DOHH2 (cell line): ENCODE results near the gene ZNF462.

ENCODE experiments used
- H3F3A ChIP-seq: fragments of 200-600 bp; sonication (generic), shearing (Covaris generic); 2 replicates; pipeline ENCODE4 v1.6.0; 2016; ENCODE audit warnings: antibody characterized with exemption, mild to moderate bottlenecking; ENCODE audit not compliant: control insufficient read depth, insufficient read depth
- H3K27ac ChIP-seq: fragments of 200-600 bp; sonication (generic); 2 replicates; pipeline ENCODE4 v1.5.1; 2014; ENCODE audit warnings: low read depth, mild to moderate bottlenecking, low read length, moderate library complexity
- H3K27me3 ChIP-seq: fragments of 200-600 bp; sonication (generic); 2 replicates; pipeline ENCODE4 v1.6.1; 2014; ENCODE audit warnings: mild to moderate bottlenecking, low read length, mixed read lengths; ENCODE audit not compliant: control insufficient read depth
- H3K36me3 ChIP-seq: fragments of 200-600 bp; sonication (generic); 2 replicates; pipeline ENCODE4 v1.6.1; 2014; ENCODE audit warnings: mild to moderate bottlenecking, low read length, moderate library complexity, mixed read lengths; ENCODE audit not compliant: control insufficient read depth
- H3K4me1 ChIP-seq: fragments of 200-600 bp; sonication (generic); 2 replicates; pipeline ENCODE4 v1.6.1; 2014; ENCODE audit warnings: mild to moderate bottlenecking, low read length, mixed read lengths; ENCODE audit not compliant: control insufficient read depth
- H3K4me2 ChIP-seq: fragments of 200-600 bp; sonication (generic); 2 replicates; pipeline ENCODE4 v1.6.0; 2014; ENCODE audit warnings: mild to moderate bottlenecking, low read length, moderate library complexity
- H3K4me3 ChIP-seq: fragments of 200-600 bp; sonication (generic); 2 replicates; pipeline ENCODE4 v1.5.1; 2014; ENCODE audit warnings: mild to moderate bottlenecking, low read length, mixed read lengths
- H3K79me2 ChIP-seq: fragments of 200-600 bp; sonication (generic); 2 replicates; pipeline ENCODE4 v1.6.1; 2014; ENCODE audit warnings: mild to moderate bottlenecking, low read length, mixed read lengths; ENCODE audit not compliant: control insufficient read depth
- H3K9me2 ChIP-seq: fragments of 200-600 bp; sonication (generic); replicated peaks from 2 replicates; pipeline ENCODE4 v1.6.1; 2014; ENCODE audit warnings: mild to moderate bottlenecking, low read length, mixed read lengths; ENCODE audit not compliant: control insufficient read depth
- H3K9me3 ChIP-seq: fragments of 200-600 bp; sonication (generic); 2 replicates; pipeline ENCODE4 v1.6.1; 2014; ENCODE audit warnings: antibody characterized with exemption, low read length, mixed read lengths; ENCODE audit not compliant: control insufficient read depth, insufficient read depth
- H4K20me1 ChIP-seq: fragments of 200-600 bp; sonication (generic); 2 replicates; pipeline ENCODE4 v1.6.0; 2014; ENCODE audit warnings: low read depth, mild to moderate bottlenecking, antibody characterized with exemption, low read length, moderate library complexity; ENCODE audit not compliant: control insufficient read depth, insufficient read depth
- CTCF ChIP-seq: fragments of 200-600 bp; sonication (generic); IDR thresholded peaks from one replicate; pipeline ENCODE4 v1.5.1; 2014; ENCODE audit warnings: antibody characterized with exemption, mild to moderate bottlenecking, low read depth, low read length; ENCODE audit not compliant: poor library complexity, severe bottlenecking
- EZH2phosphoT487 ChIP-seq: fragments of 200-600 bp; sonication (generic); IDR thresholded peaks from 2 replicates; pipeline ENCODE4 v1.6.1; 2017; ENCODE audit warnings: borderline replicate concordance, mild to moderate bottlenecking, antibody characterized with exemption, low read length, moderate library complexity, mixed read lengths

Gene ZNF462

GRCh38 chr9:106929471-106930177 is 66.7 kb downstream of the ZNF462 start:
- TF ChIP-seq CTCF (no peak), EZH2phosphoT487 (no peak)
- Histone ChIP-seq H3K36me3 (no peaks in the 10 kb centered on the region), H3K27ac (no peak overlapping the region)

GRCh38 chr9:106930477-106930876 is 67.5 kb downstream of the ZNF462 start:
- H3K36me3 ChIP-seq: no peaks in the 10 kb centered on the region
- H3K27ac ChIP-seq: no peak overlapping the region
- H3K4me2 ChIP-seq: no peak overlapping the region
- H3K4me3 ChIP-seq: no peak overlapping the region
- no peaks in the 10 kb centered on the region for H3K27me3 ChIP-seq
- H3K9me3 ChIP-seq: peaks cover 2% of the 10 kb centered on the region; the same call in 1 of the 2 replicates
- no peaks in the 10 kb centered on the region for H3K9me2 ChIP-seq
- H4K20me1 ChIP-seq: no peaks in the 10 kb centered on the region
- H3F3A ChIP-seq: no peaks in the 10 kb centered on the region
- no peaks in the 10 kb centered on the region for H3K4me1 ChIP-seq
- no peaks in the 10 kb centered on the region for H3K79me2 ChIP-seq
- TF ChIP-seq EZH2phosphoT487: no peak
- TF ChIP-seq CTCF: no peak

More at GRCh38 chr9:106929471-106930177, 66.7 kb downstream of the ZNF462 start:
- H3K4me1 ChIP-seq: no peaks in the 10 kb centered on the region
- H3K79me2 ChIP-seq: no peaks in the 10 kb centered on the region
- no peak overlapping the region for H3K4me2 ChIP-seq
- H3K9me2 ChIP-seq: no peaks in the 10 kb centered on the region
- no peaks in the 10 kb centered on the region for H4K20me1 ChIP-seq
- no peaks in the 10 kb centered on the region for H3F3A ChIP-seq
- H3K9me3 ChIP-seq: peaks cover 2% of the 10 kb centered on the region; the same call in 1 of the 2 replicates
- no peaks in the 10 kb centered on the region for H3K27me3 ChIP-seq
- H3K4me3 ChIP-seq: no peak overlapping the region

- Histone ChIP-seq H3K4me3 (no peak overlapping the region), H3K4me2 (no peak overlapping the region), H3K36me3 (no peaks in the 10 kb centered on the region), H3K27ac (no peak overlapping the region), H4K20me1 (no peaks in the 10 kb centered on the region), H3F3A (no peaks in the 10 kb centered on the region), H3K9me3 (peaks cover 2% of the 10 kb centered on the region; the same call in 1 of the 2 replicates), H3K4me1 (no peaks in the 10 kb centered on the region), H3K27me3 (no peaks in the 10 kb centered on the region), H3K9me2 (no peaks in the 10 kb centered on the region), H3K79me2 (no peaks in the 10 kb centered on the region)
- TF ChIP-seq EZH2phosphoT487: no peak
- TF ChIP-seq CTCF: no peak
Observed at GRCh38 chr9:106931466-106931865, 68.5 kb downstream of the ZNF462 start.
